HG03558 (cell line): ENCODE results near the gene SLC17A9.

ENCODE experiments used
- ATAC-seq: cut with Tn5 transposase; IDR thresholded peaks from one replicate; pipeline ENCODE4 v1.9.1; 2021; ENCODE audit warnings: moderate number of reproducible peaks; ENCODE audit not compliant: unreplicated experiment; ENCODE audit errors: extremely low read depth

Gene SLC17A9

DNA sequence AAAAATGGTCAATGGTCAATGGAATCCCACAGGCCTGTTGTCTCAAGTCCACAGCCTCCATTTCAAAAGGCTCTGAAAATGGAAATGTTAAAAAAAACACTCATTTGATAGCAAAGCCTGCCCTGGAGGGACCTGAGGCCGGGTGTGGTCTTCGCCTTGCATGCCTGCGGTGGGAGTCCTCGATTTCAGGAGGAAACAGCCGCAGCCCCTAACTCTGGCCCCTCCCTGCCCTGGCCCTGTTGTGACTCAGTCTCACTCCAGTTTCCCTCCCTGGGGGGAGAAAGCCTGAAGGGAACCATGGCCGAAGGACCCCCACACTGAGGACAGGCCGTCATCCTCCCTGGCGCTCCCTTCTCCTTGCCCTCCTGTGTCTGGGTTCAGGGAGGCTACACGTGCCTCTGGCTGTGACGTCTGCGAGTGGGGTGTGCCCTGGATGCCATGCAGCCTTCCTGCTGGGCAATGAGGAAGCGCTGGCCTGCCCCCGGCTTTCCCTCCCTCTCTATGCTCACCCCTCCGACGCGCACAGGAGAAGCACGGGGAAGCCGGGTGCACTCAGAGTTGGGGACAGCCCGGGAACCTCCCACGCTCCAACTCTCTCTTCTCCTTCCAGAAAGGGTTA lies 45.0 kb downstream of the SLC17A9 start:
- no peak for ATAC-seq

DNA sequence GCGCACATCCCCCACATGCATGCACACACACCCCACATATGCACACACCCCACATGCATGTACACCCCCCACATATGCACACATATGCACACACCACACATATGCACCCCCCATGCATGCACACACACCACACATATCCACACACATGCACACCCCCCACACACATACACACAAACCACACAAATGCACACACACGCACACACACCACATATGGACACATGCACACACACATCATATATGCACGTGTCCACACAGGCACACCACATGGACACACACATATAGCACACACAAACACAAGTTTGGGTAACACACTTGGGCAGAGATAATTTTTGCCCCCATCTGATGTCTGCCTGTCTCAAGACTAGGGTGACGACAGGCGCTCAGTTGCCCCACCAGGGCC lies 45.9 kb downstream of the SLC17A9 start:
- ATAC-seq = no peak

DNA sequence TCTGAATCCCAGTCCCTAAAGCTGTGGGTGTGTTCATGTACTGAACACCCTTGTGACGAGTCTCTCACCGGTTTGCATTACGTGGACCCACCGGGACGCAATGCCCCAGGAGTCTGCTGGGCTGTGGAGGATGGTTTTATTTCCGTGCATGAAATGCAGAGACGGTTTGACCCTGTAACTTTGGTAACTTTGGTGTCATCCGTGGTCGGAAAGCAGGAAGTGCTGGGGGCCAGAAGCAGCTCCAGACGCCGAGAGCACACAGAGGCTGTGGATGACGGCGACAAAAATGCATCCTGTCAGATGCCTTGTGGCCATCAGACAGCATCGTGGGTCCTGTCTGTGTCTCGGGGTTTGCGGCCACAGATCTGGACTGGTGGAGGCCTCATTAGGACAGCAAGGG lies 47.1 kb downstream of the SLC17A9 start:
- ATAC-seq = no peak

DNA sequence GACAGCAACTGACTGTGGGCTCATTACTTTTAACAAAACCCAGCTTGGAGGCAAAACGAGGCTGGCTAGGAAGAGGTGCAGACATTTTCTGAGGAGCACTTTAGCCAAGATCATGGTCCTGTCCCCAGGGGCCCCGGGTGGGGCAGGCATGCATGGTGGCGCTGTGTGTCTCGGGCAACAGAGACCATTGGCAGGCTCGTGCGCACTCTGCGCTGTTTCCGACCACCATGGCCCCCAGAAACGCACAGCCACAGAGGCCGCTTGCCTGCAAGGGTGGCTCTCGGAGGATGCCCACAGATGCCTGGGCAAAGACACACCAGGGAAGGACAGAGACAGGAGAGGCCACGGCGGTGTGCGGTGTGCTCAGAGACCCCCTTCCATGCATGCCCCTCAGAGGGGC lies 47.5 kb downstream of the SLC17A9 start:
- no peak for ATAC-seq

DNA sequence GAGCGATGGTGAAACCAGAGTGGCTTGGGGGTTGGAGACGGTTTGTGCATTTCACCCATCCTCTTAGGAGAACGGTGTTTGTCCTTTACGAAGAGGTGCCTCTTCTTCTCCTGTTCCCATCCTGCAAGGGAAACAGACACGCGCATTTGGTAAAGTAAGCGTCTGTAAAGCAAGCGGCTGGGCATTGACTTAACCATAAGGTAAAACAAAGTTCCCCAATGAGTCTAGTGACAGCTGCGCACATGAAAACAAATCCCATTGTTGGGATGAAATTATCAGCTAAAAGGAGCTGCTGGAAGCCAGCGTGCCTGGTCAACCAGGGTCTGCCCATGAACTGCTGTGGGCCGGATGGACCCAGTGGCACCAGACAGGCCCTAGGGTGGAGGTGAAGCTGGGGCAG lies 48.4 kb downstream of the SLC17A9 start:
- no peak for ATAC-seq

DNA sequence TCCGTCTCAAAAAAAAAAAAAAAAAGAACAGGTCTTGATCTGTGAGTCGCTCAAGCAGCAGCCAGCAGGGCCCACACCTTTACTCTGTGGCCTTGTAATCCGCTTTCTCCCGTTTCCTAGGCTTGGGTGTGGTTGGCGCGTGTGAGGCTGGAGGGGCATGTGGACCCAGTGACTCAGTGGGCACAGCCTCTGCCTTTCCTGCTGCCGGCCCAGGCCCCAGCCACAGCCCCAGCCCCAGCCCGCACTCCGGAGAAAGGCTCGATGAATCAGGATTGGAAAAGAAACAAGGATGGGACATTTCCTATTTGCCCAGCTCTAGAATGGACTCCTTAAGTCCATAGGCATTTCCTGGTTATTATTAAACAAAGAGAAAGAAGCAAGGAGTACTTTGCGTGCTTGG lies 50.0 kb downstream of the SLC17A9 start:
- ATAC-seq = no peak

DNA sequence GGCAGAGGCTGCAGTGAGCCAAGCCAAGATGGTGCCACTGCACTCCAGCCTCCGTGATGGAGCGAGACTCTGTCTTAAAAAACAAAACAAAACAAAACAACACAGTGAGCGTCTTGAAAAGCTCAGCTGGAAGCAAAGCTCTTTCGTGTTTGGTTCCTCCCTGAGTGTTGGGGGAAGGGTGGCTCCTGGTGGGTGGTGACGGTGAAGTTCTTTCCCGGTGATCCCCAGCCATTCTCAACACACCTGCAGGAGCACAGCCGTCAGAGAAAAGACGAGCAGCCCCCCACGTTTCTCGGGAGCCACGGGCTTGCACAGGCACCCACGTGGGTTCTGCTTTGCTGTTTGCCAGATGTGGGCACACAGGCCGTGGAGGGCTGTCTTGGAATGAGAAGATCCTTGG lies 51.0 kb downstream of the SLC17A9 start:
- no peak for ATAC-seq

DNA sequence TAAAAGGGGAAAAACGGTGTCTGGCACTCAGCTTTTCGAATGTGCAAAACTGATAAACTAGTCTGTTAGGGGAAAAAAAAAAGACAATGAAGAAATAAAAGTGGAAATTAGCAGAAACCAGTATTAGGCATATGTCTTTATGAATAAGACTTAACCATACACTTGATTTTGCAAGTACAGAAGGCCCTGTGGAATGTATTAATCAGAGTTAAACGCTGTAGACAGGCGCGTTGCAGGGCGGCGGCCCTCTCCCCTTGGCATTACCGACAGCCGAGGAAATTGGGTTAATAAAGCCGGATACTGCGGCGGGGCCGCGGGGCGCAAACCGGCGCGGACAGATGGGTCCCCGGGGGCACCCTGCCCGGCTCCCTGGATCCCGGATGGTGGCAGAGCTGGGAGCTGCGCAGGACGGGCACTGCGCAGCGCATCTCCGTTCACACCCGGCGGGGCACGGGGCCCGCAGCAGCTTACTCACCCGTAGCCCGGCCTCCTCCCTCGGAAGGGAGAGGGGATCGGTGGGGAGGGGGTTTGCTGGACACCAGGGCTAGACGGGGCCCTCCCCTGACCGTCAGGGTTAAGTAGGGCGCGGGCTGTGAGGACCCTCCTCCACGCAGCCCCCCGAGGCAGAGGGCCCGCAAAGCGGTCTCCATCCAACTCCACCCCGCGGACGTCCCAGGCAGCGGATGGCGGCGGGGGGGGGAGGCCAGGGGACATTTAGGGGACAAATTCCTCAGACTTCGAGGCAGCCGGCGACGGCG lies 52.3 kb downstream of the SLC17A9 start:
- no peak for ATAC-seq

DNA sequence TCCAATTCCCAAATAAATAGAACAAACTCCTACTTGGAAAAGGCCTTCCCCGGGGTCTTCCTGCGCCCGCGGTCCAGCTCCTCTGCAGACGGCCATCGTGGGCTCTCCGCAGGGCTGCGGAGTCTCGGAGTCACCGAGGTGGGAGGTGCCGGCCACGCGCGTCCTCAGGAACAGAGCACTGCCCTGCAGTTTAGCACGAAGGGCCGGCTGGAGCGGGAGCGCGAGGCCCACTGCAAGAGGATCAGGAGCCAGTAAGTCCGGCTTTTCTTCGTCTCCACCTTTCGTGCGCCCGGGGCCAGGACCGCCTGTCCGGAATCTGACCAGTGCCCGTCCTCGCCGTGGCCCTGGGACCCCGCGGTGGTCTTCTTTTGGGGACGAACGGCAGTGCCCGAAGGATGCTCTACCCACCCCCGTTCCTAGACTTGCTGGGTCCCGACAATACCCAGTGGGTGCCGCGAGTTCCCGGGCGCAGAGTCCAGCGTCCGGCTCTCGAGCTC lies 52.9 kb downstream of the SLC17A9 start:
- no peak for ATAC-seq

DNA sequence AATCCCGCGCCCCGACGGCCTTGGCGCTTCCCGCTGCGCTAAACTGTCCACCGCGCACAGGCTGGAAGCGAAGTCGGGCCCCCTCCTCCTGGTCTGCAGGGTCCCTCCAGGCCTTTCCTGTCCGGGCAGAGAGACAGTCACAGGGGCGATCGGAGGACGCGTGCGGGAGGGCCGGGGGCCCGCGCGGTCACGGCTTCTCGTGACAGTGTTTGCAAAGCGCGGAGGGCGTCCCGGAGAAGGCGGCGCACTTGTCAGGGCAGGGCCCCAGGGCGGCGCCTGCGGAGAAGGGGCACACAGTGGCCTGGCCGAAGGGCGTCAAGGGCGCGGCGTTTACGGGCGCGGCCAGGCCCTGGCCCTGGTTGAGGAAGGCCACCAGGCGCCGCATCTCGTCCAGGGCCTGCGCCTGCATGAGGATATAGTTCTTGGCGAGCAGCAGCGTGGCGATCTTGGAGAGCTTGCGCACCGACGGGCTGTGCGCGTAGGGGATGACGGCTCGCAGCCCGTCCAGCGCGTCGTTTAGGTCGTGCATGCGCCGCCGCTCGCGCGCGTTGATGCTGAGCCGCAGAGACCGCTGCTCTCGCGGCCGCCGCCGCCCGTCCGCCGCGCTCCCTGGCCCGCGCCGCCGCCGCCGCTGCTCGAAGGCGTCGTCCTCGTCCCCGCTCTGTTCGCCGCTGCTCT lies 53.5 kb downstream of the SLC17A9 start:
- ATAC-seq = no peak

DNA sequence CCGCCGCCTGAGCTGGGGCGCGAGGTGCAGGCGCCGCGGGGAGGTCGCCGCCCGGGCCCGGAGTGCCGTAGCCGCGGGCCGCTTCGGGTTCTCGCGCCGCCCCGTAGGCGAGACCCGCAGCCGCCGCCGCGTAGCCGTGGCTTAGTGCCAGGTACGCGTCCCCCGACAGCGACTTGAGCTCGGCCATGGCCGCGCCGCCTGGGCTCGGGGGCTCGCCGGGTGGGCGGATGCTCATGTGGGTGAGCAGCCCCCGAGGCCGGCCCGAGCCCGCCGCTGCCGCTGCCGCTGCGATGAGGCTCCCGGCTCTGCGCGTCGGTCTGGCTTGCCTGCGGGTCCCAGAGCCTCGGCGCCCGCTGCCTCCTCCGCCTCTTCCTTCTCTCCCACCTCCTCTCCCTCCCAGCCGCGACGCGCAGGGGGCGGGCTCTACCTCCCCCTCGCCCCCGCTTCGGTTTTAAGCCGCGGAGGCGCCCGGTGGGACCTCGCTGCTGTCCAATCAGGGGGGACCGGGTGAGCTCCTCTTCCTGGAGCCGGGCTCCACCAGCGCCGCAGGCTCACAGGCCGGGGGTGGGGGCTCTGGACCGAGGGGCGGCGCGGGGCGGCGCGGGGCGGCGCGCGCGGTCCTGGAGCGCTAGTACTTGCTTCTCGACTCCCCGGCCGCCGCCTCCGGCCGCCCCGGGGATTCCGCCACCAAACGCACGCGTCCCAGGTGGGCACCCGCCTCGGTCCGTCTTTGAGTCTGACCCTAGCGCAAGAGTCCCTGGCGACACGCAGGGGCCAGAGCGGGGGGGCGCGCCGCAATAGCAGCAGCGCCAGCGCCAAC lies 54.2 kb downstream of the SLC17A9 start, which contains the start of gene BHLHE23:
Gene BHLHE23, minus strand, starts transcription at position 425 of the 820 bp plus-strand sequence. Its CDS starts 190 bp downstream, at position 235.
- ATAC-seq = no peak

DNA sequence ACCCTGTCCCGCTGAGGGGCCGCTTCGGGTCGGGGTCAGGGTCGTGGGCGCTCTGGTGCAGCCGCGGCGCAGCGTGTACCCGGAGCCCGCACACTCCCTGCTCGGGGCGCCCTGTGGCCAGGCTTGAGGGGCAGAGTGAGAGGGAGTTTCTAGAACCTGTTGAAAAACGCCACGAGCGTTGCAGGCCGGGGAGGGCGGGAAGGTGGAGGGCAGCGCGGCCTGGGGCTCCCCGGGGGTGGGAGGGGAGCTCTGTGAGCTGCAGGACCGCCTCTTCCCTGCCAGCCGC lies 54.8 kb downstream of the SLC17A9 start:
- ATAC-seq = no peak

DNA sequence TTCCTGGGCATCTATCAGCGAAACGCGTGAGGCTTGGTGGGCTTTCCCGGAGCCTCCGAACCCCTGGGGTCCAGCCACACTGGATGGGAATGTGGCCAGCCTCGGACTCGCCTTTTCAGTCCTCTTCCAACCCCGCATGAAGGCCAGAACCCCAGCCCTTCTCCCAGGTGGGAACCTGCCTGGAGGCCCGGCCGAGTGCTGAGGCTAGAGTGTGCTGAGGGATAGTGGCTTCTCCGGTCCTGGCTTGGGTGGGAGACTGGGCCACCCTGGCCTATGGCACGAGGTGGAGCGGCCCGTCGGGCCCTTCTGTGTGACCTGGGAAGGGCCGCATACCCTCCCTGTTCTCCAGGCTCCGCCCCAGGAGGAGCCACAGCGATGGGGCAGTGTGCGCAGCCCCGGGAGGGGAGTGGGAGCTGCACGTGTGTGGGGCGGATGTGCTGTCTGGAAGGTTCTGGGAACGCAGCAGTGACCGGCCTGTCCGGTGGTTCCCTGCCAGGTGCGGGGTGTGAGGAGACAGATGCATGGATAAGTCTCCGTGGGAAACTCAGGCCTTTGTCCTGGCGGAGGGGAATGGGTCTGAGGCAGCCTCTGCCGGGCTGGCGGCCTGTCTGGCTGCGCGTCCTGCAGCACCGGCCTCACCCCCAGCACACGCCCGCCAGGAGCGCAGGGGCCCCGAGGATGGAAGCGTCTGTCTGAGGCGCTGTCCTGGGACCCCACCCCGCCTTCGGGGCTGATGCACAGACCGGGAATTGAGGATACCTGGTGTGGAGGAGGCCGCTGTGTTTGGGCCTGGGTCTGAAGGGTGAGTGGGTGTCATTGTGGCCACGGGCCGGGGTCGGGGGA lies 55.4 kb downstream of the SLC17A9 start:
- ATAC-seq = no peak

DNA sequence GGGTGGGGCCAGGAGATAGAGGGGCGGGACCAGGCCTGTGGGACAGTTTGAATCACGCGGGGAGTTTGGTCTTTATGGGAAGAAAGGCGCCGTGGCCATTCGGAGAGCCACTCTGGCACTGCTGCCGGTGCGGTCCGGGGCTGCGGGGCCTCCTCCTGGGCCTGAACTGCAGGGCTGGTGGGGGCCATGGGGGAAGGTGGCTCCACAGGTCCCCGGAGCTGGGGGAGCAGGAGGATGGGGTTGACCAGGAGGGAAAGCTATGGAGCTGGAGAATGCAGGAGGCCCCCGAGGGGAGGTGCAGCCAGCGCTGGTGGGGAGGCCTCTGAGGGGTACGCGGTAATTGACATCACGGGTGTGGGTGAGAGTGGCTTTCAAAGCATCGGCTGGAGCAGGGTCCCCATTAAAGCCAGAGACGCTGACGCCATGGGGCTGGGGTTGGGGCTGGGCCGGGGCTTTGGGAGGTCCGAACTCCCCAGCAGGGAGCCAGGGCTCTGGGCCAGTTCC lies 56.1 kb downstream of the SLC17A9 start:
- ATAC-seq = no peak

DNA sequence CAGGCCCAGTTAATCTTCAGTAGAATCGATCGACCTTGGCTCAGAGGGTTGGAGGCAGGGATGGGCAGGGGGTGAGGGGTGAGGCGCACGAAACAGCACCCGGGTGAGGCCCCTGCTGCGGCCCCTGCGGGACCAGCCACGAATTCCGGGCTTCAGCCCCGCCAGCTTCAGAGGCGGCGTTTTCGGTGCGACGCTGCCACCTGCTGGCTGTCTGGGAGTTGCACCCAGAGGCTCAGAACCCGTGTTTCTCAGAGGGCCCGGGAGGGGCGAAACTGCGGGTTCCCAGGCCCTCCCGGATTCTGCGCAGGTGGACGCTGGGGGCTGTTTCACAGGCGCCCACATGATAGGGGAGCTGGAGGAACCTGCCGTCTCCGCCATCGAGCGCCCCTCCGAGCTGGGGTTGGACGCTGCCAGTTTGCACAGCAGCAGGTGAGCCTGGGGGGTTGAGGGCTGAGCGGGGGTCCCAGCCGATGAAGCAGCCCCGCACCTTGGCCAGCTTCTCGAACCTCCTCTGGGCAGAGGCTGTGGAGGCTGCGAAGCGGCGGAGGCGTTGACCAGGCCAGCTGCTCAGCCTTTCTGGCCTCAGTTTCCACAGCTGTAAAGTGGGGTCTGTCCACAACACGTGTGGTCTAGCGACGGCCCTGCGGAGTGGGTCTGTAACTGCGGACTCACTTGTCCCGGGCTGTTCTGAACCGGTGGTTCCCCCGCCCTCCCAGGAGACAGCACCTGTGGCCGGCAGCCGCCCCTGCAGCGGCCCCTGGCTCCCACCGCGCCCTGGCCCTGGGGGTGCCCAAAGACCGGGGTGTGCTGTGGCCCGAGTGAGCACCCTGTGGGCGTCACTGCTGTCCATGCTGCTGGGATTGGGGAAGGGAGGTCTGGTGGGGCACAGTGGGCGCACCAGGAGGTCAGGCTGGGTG lies 56.8 kb downstream of the SLC17A9 start:
- ATAC-seq = no peak

DNA sequence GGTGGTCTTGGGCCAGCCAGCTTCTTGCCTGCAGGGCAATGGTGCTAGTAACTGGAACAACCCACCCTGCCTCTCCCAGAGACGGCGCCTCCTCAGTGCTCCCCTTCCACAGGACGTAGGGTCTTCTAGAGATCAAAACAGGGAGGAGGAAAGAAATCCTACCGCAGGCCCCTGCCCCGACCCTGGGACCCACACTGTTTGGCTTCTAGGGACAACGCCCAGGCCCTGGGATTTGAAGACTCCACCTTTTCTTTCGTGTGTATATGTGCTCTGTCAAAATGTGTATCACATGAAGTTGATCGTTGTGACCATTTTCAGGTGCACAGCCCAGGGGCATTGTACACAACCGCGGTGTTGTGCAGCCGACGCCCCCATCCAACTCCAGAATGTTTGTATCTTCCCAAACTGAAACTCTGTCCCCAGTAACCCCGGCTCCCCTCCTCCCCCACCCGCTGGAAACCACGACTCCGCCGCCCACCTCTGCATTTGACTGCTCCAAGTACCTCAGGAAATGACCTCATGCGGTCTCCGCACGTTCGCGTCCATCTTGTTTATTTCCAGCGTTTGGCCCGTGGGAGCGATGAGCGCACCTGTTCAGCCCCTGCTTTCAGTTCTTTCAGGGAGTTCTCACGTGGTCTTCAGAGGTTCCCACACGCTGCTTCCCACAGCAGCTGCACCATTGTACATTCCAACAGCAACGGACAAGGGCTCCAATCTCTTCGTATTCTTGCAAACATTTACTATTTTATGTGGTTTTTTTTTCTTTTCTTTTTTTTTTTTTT lies 57.7 kb downstream of the SLC17A9 start:
- peak; percentile 46 for ATAC-seq

DNA sequence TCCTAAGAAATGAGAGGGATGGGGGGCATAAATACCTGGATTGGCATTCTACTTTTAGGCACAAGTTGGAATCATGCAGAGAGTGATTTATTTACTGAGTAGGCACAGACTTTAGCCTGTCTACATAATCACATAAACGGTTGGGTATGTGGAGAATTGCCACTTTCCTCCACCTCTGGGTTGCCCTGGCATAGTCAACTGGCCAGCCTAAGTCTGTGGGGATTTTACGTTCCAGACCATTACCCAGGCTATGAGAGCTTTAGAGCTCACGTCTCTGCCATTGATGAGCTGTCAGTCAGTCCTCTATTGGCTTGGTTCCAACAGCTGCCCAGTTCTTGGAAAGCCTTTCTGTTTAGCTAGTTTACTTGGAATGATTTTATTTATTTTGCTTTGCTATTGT lies 59.3 kb downstream of the SLC17A9 start:
- no peak for ATAC-seq

DNA sequence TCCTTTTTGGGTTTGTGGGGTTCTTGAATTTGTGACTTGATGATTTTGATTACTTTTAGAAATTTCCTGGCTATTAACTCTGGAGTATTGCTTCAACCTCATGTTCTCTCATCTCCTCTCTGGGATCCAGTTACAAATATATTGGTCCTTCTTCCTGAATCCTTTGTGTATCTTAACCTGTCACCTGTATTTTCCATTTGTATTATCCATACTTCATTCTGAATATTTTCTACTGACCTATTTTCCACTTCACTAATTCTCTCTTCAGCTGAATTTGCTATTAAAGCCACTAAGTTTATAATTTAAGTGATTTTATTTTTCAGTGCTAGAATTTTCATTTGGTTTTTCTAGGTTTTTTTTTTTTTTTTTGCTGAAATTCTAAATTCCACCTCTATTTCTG lies 60.7 kb downstream of the SLC17A9 start:
- no peak for ATAC-seq
